GM21447 (cell line): ENCODE results near the gene COG4.

Experiments
- ATAC-seq: cut with Tn5 transposase; IDR thresholded peaks from one replicate; pipeline ENCODE4 v1.9.1; 2021; ENCODE audit not compliant: unreplicated experiment

Gene COG4

GRCh38 chr16:70480127-70481105, 42.9 kb downstream of the COG4 start:
- ATAC-seq: no peak

GRCh38 chr16:70478912-70479341, 44.4 kb downstream of the COG4 start:
- no peak for ATAC-seq

DNA sequence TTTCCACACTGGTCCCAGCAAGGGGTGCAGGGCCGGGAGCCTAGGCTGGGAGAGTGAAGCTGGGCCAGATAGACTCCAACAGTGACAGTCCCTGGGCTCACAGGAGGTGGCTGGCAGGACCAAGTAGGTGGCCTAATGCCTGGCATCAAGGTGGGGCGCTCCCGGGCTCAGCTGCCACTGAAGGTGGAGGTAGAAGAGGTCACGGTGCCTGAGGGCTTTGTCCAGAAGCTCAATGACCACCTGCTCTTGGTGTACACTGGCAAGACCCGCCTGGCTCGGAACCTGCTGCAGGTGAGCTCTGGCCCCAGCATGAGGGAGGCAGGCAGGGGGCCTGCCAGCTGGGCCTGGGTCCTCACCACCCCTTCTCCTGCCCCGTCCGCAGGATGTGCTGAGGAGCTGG, 45.2 kb downstream of the COG4 start:
- no peak for ATAC-seq

DNA sequence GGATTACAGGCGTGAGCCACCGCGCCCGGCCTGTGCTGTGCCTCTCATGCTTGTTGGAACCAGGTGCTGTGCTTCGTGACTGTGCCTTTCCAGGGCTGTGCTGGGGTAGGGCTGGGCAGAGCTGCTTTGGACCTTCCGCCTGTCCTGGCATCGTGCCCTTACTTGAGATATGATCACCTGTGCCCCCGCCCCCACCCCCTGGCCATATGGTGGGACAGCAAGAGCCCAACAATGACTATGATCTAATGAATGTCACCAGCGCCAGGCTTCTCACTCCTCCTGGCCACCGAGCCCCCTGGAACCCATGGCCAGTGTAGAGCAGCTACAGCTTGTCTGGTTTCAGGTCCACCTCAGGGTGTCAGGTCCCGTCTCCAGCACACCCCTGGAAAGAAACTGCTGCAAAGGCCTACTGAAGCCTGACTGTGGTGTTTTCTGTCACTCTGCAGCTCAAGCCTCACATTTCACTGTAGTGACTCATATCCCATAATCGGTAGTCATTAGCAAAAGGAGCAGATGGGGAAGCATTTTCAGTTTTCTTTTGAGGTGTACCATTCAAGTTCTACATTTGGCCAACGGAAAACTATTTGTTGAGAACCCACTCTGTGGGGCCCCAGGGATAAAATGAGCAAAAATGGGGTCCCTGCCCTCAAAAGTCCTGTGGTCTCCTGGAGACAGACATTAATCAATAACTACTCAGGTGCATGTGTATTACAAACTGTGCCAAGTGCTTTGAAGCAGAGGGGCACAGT, 46.9 kb downstream of the COG4 start:
- peak; percentile 87 for ATAC-seq

DNA sequence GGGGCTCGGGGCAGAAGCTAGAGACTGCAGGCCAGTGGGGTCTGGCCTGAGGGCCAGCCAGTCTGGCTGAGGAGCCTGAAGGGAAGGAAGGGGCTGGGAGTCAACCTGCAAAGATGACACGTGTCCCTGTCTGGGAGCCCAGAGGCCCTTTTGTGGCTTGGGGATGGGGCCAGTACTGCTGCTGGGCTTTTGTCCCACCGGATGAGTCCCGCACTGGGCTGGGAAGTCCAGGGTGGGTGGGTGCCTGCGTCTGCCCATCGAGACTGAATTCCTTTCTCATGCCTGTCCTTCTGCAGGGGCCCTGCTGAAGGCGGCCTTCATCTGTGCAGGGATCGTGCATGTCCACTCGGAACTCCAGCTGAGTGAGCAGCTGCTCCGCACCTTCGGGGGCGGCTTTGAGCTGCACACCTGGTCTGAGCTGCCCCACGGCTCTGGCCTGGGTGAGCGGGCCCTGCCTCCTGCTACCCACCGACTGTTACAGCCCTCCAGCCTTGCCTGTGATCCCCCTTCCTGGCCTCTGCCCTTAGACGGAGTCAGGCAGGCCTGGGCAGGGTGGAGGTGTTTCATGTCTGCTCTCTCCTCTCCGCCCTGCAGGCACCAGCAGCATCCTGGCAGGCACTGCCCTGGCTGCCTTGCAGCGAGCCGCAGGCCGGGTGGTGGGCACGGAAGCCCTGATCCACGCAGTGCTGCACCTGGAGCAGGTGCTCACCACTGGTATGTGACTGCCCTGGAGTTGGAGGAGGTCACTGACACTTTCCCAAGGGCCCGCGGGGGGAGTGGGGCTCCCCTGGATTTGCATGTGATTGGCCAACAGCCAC, 48.1 kb downstream of the COG4 start:
- ATAC-seq: no peak

GRCh38 chr16:70474320-70475053, 48.9 kb downstream of the COG4 start:
- no peak for ATAC-seq

- no peak for ATAC-seq
Observed at GRCh38 chr16:70473446-70474319, 49.7 kb downstream of the COG4 start.

DNA sequence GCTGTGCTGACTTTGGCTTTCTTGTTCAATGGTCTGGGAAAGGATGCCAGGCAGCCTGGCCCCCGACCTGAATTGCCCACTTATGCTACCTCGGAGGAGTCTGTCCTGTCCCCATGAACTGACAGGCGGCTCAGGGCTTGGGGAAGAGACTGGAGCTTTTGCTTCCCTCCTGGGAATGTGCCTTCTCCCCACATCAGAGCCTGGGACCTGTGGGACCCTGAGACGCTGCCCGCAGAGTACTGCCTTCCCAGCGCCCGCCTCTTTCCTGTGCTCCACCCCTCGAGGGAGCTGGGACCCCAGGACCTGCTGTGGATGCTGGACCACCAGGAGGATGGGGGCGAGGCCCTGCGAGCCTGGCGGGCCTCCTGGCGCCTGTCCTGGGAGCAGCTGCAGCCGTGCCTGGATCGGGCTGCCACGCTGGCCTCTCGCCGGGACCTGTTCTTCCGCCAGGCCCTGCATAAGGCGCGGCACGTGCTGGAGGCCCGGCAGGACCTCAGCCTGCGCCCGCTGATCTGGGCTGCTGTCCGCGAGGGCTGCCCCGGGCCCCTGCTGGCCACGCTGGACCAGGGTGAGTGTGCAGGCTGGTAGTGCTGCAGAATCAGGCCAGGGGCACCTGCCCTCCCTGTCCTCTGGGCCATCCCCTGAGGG, 50.4 kb downstream of the COG4 start:
- ATAC-seq: no peak

DNA sequence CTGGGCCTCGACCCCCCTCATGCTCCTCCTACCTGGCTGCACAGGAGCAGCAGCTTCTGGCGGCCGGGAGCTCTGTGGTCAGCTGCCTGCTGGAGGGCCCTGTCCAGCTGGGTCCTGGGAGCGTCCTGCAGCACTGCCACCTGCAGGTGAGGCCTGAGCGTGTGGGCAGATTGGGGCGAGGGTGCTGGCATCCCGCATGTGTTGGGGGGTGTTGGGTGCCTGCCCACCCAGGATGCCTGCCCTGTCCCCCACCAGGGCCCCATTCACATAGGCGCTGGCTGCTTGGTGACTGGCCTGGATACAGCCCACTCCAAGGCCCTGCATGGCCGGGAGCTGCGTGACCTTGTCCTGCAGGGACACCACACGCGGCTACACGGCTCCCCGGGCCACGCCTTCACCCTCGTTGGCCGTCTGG, 52.4 kb downstream of the COG4 start:
- no peak for ATAC-seq

- ATAC-seq: no peak
Observed at GRCh38 chr16:70470141-70470926, 53.0 kb downstream of the COG4 start.

DNA sequence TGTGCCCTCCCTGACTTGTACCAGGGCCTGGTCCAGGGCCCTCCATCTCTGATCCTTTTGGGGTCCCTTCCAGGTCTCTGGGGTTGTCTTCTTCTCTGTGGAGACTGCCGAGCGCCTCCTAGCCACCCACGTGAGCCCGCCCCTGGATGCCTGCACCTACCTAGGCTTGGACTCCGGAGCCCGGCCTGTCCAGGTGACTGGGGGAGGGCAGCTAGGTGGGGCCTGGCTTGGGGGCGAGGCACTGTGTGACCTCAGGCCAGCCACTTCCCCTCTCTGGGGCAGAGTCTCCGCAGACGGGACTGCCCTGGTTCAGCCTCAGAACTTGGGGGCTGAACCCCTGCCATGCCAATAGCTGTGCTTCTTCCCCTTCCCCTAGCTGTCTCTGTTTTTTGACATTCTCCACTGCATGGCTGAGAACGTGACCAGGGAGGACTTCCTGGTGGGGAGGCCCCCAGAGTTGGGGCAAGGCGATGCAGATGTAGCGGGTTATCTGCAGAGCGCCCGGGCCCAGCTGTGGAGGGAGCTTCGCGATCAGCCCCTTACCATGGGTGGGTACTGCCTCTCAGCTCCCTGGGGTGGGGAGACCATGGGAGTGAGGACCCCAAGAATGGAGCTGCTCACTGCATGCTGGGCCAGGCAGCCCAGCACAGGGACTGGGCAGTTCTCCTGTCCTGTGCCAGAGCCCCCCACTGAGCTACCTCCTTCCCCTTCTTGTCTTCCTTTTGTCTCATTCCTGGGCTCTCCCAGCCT, 54.4 kb downstream of the COG4 start:
- ATAC-seq: no peak

GRCh38 chr16:70467608-70468007, 55.7 kb downstream of the COG4 start:
- ATAC-seq: no peak

DNA sequence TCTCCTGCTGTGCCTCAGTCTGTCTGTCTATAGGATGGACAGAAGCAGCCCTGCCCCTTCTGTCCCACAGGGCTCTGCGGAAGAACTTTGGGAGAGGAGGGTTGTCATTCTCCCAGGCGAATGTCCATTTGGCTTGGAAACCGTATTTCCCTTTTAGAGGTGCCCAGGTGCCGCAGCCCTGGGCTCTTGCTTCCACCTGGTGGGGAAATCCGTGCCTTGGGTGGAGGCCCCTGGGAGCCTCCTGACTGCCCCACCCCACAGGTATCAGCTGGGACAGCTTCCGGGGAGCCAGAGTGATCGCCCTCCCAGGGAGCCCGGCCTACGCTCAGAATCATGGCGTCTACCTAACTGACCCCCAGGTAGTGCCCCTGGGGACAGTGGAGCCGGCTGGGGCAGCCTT, 56.2 kb downstream of the COG4 start:
- no peak for ATAC-seq

- ATAC-seq: no peak
Observed at GRCh38 chr16:70466805-70467076, 56.6 kb downstream of the COG4 start.

DNA sequence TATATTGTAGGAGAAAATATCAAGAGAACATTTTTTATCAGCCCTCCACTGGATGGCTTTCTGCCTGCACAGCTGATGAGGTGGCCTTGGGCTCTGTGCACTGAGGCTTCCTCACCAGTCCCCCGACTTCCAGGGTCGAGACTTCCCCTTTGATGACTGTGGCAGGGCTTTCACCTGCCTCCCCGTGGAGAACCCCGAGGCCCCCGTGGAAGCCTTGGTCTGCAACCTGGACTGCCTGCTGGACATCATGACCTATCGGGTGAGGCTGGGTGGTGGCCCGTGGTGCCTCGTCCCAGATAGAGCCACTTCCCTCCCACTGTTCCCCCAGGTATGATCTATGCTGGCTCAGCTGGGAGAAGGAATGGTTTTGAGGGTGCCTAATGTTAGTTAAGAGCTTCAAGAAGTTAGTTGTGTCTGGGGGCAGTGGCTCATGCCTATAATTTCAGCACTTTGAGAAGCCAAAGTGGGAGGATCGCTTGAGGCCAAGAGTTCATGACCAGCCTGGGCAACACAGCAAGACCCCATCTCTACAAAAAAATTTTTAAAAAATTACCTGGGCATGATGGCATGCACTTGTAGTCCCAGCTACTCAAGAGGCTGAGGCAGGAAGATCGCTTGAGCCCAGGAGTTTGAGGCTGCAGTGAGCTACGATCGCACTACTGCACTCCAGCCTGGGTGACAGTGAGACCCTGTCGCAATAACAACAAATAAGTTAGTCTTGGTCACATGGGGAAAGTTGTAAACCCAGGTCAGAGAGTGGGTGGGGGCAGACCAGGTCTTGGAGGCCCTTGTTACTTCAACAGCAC, 57.2 kb downstream of the COG4 start:
- no peak for ATAC-seq

DNA sequence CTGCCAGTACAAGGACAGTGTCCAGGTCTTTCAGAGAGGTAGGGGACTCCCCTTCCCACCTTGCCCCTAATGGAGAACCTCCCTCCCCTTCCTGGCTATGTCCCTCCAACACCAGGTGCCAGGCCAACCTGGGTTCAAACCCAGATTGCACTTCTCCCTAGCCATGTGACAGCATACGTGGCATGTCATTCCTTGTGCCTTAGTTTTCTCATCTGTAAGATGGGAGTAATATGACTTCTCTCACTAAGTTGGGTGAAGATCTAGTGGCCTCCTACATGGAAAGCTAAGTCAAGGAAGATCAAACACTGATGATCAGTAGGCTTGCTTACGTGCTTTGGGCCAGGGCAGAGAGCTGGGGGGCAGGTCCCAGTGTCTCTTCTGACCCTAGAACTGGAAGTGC, 60.1 kb downstream of the COG4 start:
- no peak for ATAC-seq

GRCh38 chr16:70460737-70461261, 62.6 kb downstream of the COG4 start:
- no peak for ATAC-seq
